ENCODE results near the gene ZNRF1.

DNA sequence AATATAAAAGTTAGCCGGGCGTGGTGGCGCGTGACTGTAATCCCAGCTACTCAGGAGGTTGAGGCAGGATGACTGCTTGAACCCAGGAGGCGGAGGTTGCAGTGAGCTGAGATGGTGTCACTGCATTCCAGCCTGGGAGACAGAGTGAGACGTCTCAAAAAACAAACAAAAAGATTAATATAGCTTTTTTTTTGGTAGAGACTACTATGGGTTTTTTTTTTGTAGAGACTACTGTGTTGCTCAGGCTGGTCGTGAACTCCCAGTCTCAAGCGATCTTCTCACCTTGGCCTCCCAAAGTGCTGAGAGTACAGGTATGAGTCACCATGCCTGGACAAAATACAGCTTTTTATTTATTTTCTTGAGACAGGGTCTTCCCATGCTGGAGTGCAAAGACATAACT, 20.2 kb downstream of the ZNRF1 start:
- TF ChIP-seq POLR2A (IDR thresholded peaks at IDR 0.05): no peak
- no peak for TF ChIP-seq POLR2AphosphoS5 (IDR thresholded peaks at IDR 0.05)
- TF ChIP-seq, protein P1, sequence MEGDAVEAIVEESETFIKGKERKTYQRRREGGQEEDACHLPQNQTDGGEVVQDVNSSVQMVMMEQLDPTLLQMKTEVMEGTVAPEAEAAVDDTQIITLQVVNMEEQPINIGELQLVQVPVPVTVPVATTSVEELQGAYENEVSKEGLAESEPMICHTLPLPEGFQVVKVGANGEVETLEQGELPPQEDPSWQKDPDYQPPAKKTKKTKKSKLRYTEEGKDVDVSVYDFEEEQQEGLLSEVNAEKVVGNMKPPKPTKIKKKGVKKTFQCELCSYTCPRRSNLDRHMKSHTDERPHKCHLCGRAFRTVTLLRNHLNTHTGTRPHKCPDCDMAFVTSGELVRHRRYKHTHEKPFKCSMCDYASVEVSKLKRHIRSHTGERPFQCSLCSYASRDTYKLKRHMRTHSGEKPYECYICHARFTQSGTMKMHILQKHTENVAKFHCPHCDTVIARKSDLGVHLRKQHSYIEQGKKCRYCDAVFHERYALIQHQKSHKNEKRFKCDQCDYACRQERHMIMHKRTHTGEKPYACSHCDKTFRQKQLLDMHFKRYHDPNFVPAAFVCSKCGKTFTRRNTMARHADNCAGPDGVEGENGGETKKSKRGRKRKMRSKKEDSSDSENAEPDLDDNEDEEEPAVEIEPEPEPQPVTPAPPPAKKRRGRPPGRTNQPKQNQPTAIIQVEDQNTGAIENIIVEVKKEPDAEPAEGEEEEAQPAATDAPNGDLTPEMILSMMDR (IDR thresholded peaks at IDR 0.05): no peak
- TF ChIP-seq EP300 (IDR thresholded peaks at IDR 0.05): no peak
